Liver (tissue), 9 donors: ENCODE measurements around the gene CIB1. TPM values are rescaled to one million over a fixed set of nuclear protein-coding genes. Genes with fewer than 3 reads are reported as not detected.
A peak's percentile ranks its signal among the peaks of the same experiment; 100 is the strongest.

Source experiments
- DNase-seq: peaks from one replicate; pipeline ENCODE4 v3.0.0-alpha.2; 2017; ENCODE audit warnings: low spot score
- H3K27ac ChIP-seq, 2 donors: one replicate each; pipeline ENCODE4 v1.7.0; 2013; ENCODE audit warnings: inconsistent platforms in 2 of 2, low read length in 2 of 2, control low read depth in 1 of 2, low read depth in 1 of 2, mild to moderate bottlenecking in 1 of 2
- H3K27me3 ChIP-seq, 4 donors: one replicate each; pipeline versions ENCODE4 v1.6.1 to v1.7.0; 2013; ENCODE audit warnings: low read length in 3 of 4, inconsistent platforms in 1 of 4, mild to moderate bottlenecking in 1 of 4, moderate library complexity in 1 of 4; ENCODE audit not compliant: control insufficient read depth in 4 of 4, insufficient read depth in 4 of 4
- H3K36me3 ChIP-seq, 4 donors: one replicate each; pipeline versions ENCODE4 v1.6.1 to v1.7.0; 2013; ENCODE audit warnings: low read length in 3 of 4, mild to moderate bottlenecking in 3 of 4, low read depth in 1 of 4, moderate library complexity in 1 of 4; ENCODE audit not compliant: control insufficient read depth in 4 of 4, insufficient read depth in 3 of 4
- H3K4me1 ChIP-seq, 4 donors: one replicate each; pipeline versions ENCODE4 v1.6.1 to v1.7.0; 2013; ENCODE audit warnings: low read length in 3 of 4, mild to moderate bottlenecking in 3 of 4, moderate library complexity in 1 of 4; ENCODE audit not compliant: control insufficient read depth in 4 of 4, insufficient read depth in 4 of 4
- H3K4me3 ChIP-seq, 3 donors: one replicate each; pipeline versions ENCODE4 v1.6.1 to v1.7.0; 2013; ENCODE audit warnings: low read length in 3 of 3, control low read depth in 1 of 3, low read depth in 1 of 3, mild to moderate bottlenecking in 1 of 3
- H3K9ac ChIP-seq, 2 donors: one replicate each; pipeline ENCODE4 v1.7.0; 2013; ENCODE audit warnings: low read length in 2 of 2, mild to moderate bottlenecking in 2 of 2, moderate library complexity in 2 of 2, control low read depth in 1 of 2, low read depth in 1 of 2
- H3K9me3 ChIP-seq, 4 donors: one replicate each; pipeline versions ENCODE4 v1.6.1 to v1.7.0; 2013; ENCODE audit warnings: low read length in 3 of 4; ENCODE audit not compliant: control insufficient read depth in 4 of 4
- EGR1 ChIP-seq, 2 donors: IDR thresholded peaks; 2 replicates each; pipeline ENCODE4 v1.6.1; 2016 to 2018; ENCODE audit warnings: antibody characterized with exemption in 2 of 2, low read depth in 2 of 2
- FOXA1 ChIP-seq: IDR thresholded peaks from 2 replicates; pipeline ENCODE4 v1.6.1; 2016; ENCODE audit warnings: antibody characterized with exemption
- FOXA2 ChIP-seq: IDR thresholded peaks from 2 replicates; pipeline ENCODE4 v1.6.1; 2016; ENCODE audit warnings: antibody characterized with exemption
- GABPA ChIP-seq, 2 donors: IDR thresholded peaks in 1 of 2; conservative IDR thresholded peaks in 1 of 2; 2 replicates each; pipeline ENCODE4 v1.6.1; 2016; ENCODE audit warnings: antibody characterized with exemption in 2 of 2, mild to moderate bottlenecking in 1 of 2, moderate library complexity in 1 of 2
- HNF4A ChIP-seq, 2 donors: conservative IDR thresholded peaks; 2 replicates each; pipeline ENCODE4 v1.6.1; 2016; ENCODE audit warnings: antibody characterized with exemption in 2 of 2, mild to moderate bottlenecking in 2 of 2
- HNF4G ChIP-seq: IDR thresholded peaks from 2 replicates; pipeline ENCODE4 v1.6.1; 2016; ENCODE audit warnings: antibody characterized with exemption
- JUND ChIP-seq, 2 donors: IDR thresholded peaks; 2 replicates each; pipeline ENCODE4 v1.6.1; 2016; ENCODE audit warnings: antibody characterized with exemption in 2 of 2
- MAX ChIP-seq: IDR thresholded peaks from 2 replicates; pipeline ENCODE4 v1.6.1; 2016; ENCODE audit warnings: antibody characterized with exemption
- NR2F2 ChIP-seq: IDR thresholded peaks from 2 replicates; pipeline ENCODE4 v1.6.1; 2016; ENCODE audit warnings: antibody characterized with exemption
- RAD21 ChIP-seq, 2 donors: IDR thresholded peaks; 2 replicates each; pipeline ENCODE4 v1.6.1; 2016; ENCODE audit warnings: antibody characterized with exemption in 2 of 2, mild to moderate bottlenecking in 2 of 2
- RXRA ChIP-seq, 2 donors: IDR thresholded peaks; 2 replicates each; pipeline ENCODE4 v1.6.1; 2017 to 2018; ENCODE audit warnings: antibody characterized with exemption in 2 of 2, mild to moderate bottlenecking in 1 of 2
- SP1 ChIP-seq: IDR thresholded peaks from 2 replicates; pipeline ENCODE4 v1.6.1; 2018; ENCODE audit warnings: antibody characterized with exemption, mild to moderate bottlenecking
- YY1 ChIP-seq: IDR thresholded peaks from 2 replicates; pipeline ENCODE4 v1.6.1; 2016; ENCODE audit warnings: antibody characterized with exemption, mild to moderate bottlenecking
- ZBTB33 ChIP-seq: IDR thresholded peaks from 2 replicates; pipeline ENCODE4 v1.6.1; 2016; ENCODE audit warnings: antibody characterized with exemption
- WGBS: extraction: QIAGEN DNeasy Blood & Tissue Kit; methylation state at CpG from one replicate; pipeline ENCODE4 v1.1.7; 2013; 5-methylcytosine and 5-hydroxymethylcytosine counted together
- polyA plus RNA-seq, 2 donors: library from polyadenylated mRNA; stranded (reverse) in 1 of 2; unstranded in 1 of 2; fragments of 200-250 nt in 1 of 2; fragments of >200 nt in 1 of 2; fragmentation: Nextera tagmentation in 1 of 2; extraction: Ambion mirVana in 1 of 2; gene quantifications; one replicate each; pipeline versions ENCODE4 v1.2.1 to v1.2.3, GENCODE V29; 2013 to 2015
- total RNA-seq, 2 donors: library from RNA; depleted of rRNA; stranded (reverse); fragments of >200 nt; gene quantifications; one replicate each; pipeline ENCODE4 v1.2.3, GENCODE V29; 2014
- TF ChIP-seq, protein P1 (sequence below): IDR thresholded peaks from 2 replicates; pipeline ENCODE4 v1.6.1; 2016; ENCODE audit warnings: antibody characterized with exemption
- TF ChIP-seq, protein P2 (sequence below): fragments of 150-350 bp; IDR thresholded peaks from 2 replicates; pipeline ENCODE4 v1.5.1; 2017; ENCODE audit warnings: improper control_type of control experiment, low read depth, low read length; ENCODE audit not compliant: missing input control
- TF ChIP-seq, protein P3 (sequence below): IDR thresholded peaks from 2 replicates; pipeline ENCODE4 v1.6.1; 2016; ENCODE audit warnings: antibody characterized with exemption, mild to moderate bottlenecking
- donor health status: healthy.
- donor health status: healthy.
- donor health status: healthy.
- donor health status: healthy.
- donor health status: healthy.

CIB1 gene
- total and polyA plus RNA-seq, 4 donors, result 14.9 to 107 (median 49.3) TPM

- no peak for DNase-seq
- no peaks in the 10 kb centered on the region for H3K9me3 ChIP-seq
- H3K27ac ChIP-seq, result no peak overlapping the region
- TF ChIP-seq EGR1 (IDR thresholded peaks at IDR 0.05; ENCODE audit: low read depth in 2 of 2) (no peak), SP1 (no peak), GABPA (IDR thresholded peaks at IDR 0.05 in 1 of 2, conservative IDR thresholded peaks at IDR 0.05 in 1 of 2) (no peak), ZBTB33 (no peak), NR2F2 (no peak), JUND (IDR thresholded peaks at IDR 0.05) (no peak), FOXA1 (no peak), RXRA (IDR thresholded peaks at IDR 0.05) (no peak), MAX (no peak), YY1 (no peak), FOXA2 (no peak)
- TF ChIP-seq, protein P1, sequence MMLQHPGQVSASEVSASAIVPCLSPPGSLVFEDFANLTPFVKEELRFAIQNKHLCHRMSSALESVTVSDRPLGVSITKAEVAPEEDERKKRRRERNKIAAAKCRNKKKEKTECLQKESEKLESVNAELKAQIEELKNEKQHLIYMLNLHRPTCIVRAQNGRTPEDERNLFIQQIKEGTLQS, result no peak
- TF ChIP-seq, protein P2, sequence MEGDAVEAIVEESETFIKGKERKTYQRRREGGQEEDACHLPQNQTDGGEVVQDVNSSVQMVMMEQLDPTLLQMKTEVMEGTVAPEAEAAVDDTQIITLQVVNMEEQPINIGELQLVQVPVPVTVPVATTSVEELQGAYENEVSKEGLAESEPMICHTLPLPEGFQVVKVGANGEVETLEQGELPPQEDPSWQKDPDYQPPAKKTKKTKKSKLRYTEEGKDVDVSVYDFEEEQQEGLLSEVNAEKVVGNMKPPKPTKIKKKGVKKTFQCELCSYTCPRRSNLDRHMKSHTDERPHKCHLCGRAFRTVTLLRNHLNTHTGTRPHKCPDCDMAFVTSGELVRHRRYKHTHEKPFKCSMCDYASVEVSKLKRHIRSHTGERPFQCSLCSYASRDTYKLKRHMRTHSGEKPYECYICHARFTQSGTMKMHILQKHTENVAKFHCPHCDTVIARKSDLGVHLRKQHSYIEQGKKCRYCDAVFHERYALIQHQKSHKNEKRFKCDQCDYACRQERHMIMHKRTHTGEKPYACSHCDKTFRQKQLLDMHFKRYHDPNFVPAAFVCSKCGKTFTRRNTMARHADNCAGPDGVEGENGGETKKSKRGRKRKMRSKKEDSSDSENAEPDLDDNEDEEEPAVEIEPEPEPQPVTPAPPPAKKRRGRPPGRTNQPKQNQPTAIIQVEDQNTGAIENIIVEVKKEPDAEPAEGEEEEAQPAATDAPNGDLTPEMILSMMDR, result no peak
- H3K36me3 ChIP-seq, result peaks cover 0 to 15% (median 8%) of the 10 kb centered on the region in 4 donors
- peaks cover 0 to 21% (median 16%) of the 10 kb centered on the region in 4 donors for H3K4me1 ChIP-seq
- no peak overlapping the region for H3K9ac ChIP-seq
- no peaks in the 10 kb centered on the region for H3K27me3 ChIP-seq
- no peak overlapping the region for H3K4me3 ChIP-seq
- WGBS, result 88% methylated on average over 9 of the region's 9 CpGs
Observed at GRCh38 chr15:90217671-90218394, 15.9 kb downstream of the CIB1 start.

GRCh38 chr15:90214553-90215196 is 19.1 kb downstream of the CIB1 start:
- H3K9ac ChIP-seq, result no peak overlapping the region
- H3K27me3 ChIP-seq, result no peaks in the 10 kb centered on the region
- TF ChIP-seq JUND (IDR thresholded peaks at IDR 0.05) (no peak), RAD21 (IDR thresholded peaks at IDR 0.05) (peak in 1 of 2 donors; percentile 66), HNF4A (conservative IDR thresholded peaks at IDR 0.05) (no peak), YY1 (no peak), NR2F2 (no peak), RXRA (IDR thresholded peaks at IDR 0.05) (no peak), ZBTB33 (no peak), HNF4G (no peak)
- TF ChIP-seq, protein P3, sequence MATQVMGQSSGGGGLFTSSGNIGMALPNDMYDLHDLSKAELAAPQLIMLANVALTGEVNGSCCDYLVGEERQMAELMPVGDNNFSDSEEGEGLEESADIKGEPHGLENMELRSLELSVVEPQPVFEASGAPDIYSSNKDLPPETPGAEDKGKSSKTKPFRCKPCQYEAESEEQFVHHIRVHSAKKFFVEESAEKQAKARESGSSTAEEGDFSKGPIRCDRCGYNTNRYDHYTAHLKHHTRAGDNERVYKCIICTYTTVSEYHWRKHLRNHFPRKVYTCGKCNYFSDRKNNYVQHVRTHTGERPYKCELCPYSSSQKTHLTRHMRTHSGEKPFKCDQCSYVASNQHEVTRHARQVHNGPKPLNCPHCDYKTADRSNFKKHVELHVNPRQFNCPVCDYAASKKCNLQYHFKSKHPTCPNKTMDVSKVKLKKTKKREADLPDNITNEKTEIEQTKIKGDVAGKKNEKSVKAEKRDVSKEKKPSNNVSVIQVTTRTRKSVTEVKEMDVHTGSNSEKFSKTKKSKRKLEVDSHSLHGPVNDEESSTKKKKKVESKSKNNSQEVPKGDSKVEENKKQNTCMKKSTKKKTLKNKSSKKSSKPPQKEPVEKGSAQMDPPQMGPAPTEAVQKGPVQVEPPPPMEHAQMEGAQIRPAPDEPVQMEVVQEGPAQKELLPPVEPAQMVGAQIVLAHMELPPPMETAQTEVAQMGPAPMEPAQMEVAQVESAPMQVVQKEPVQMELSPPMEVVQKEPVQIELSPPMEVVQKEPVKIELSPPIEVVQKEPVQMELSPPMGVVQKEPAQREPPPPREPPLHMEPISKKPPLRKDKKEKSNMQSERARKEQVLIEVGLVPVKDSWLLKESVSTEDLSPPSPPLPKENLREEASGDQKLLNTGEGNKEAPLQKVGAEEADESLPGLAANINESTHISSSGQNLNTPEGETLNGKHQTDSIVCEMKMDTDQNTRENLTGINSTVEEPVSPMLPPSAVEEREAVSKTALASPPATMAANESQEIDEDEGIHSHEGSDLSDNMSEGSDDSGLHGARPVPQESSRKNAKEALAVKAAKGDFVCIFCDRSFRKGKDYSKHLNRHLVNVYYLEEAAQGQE, result no peak
- TF ChIP-seq, protein P1, result no peak
- TF ChIP-seq, protein P2, result peak; percentile 22
- H3K4me1 ChIP-seq, result peaks cover 3 to 43% (median 31%) of the 10 kb centered on the region in 4 donors
- WGBS, result 83% methylated on average over 8 of the region's 8 CpGs
- no peak overlapping the region for H3K4me3 ChIP-seq
- H3K36me3 ChIP-seq, result peaks cover 0 to 13% (median 8%) of the 10 kb centered on the region in 4 donors
- H3K27ac ChIP-seq, result no peak overlapping the region
- no peaks in the 10 kb centered on the region for H3K9me3 ChIP-seq
- no peak for DNase-seq
